Heart left ventricle (tissue), 16 donors: ENCODE data around the gene CPXM2. TPM values are rescaled to one million over a fixed set of nuclear protein-coding genes. Genes with fewer than 3 reads are reported as not detected.

ENCODE experiments used
- ATAC-seq, 4 donors: fragments of 200-7000 bp; cut with Tn5 transposase; one replicate each; pipeline ENCODE4 v1.9.1; 2020 to 2022; ENCODE audit warnings: moderate library complexity in 4 of 4, mild to moderate bottlenecking in 3 of 4, moderate number of reproducible peaks in 1 of 4
- DNase-seq, 5 donors: peaks; one replicate each; pipeline ENCODE4 v3.0.0-alpha.2; 2020
- H3K27ac ChIP-seq, 12 donors: fragments of 200-600 bp; sonication (generic) in 4 of 12; one replicate each; pipeline versions ENCODE4 v1.5.0 to v1.8.0; 2016 to 2022; ENCODE audit warnings: mild to moderate bottlenecking in 2 of 12
- H3K27me3 ChIP-seq, 9 donors: fragments of 200-600 bp; sonication (generic) in 2 of 9; one replicate each; pipeline versions ENCODE4 v1.5.1 to v1.8.0; 2016 to 2022; ENCODE audit warnings: mild to moderate bottlenecking in 3 of 9
- H3K36me3 ChIP-seq, 9 donors: fragments of 200-600 bp; sonication (generic) in 2 of 9; one replicate each; pipeline versions ENCODE4 v1.5.0 to v1.8.0; 2018 to 2022; ENCODE audit warnings: mild to moderate bottlenecking in 2 of 9
- H3K4me1 ChIP-seq, 12 donors: fragments of 200-600 bp; sonication (generic) in 4 of 12; one replicate each; pipeline versions ENCODE4 v1.5.0 to v1.8.0; 2016 to 2022; ENCODE audit warnings: mild to moderate bottlenecking in 3 of 12
- H3K4me3 ChIP-seq, 12 donors: fragments of 200-600 bp; sonication (generic) in 4 of 12; one replicate each; pipeline versions ENCODE4 v1.5.0 to v1.8.0; 2017 to 2022; ENCODE audit warnings: mild to moderate bottlenecking in 9 of 12, moderate library complexity in 4 of 12
- H3K9me3 ChIP-seq, 12 donors: fragments of 200-600 bp; sonication (generic) in 4 of 12; one replicate each; pipeline versions ENCODE4 v1.5.0 to v1.8.0; 2016 to 2022; ENCODE audit warnings: mild to moderate bottlenecking in 1 of 12
- CTCF ChIP-seq, 12 donors: fragments of 200-600 bp; sonication (generic) in 4 of 12; IDR thresholded peaks; one replicate each; pipeline versions ENCODE4 v1.5.0 to v1.8.0; 2018 to 2022; ENCODE audit warnings: antibody characterized with exemption in 12 of 12, mild to moderate bottlenecking in 5 of 12
- POLR2A ChIP-seq, 2 donors: fragments of 450-650 bp; IDR thresholded peaks; one replicate each; pipeline ENCODE4 v1.6.1; 2017; ENCODE audit warnings: antibody characterized with exemption in 2 of 2, mild to moderate bottlenecking in 2 of 2, moderate library complexity in 2 of 2
- WGBS, 4 donors: extraction: QIAGEN DNeasy Blood & Tissue Kit in 2 of 4; methylation state at CpG; one replicate each; pipeline versions ENCODE4 v1.1.5 to v1.1.7; 2013 to 2018; 5-methylcytosine and 5-hydroxymethylcytosine counted together
- intact Hi-C, 10 donors: fragments of 100-400 bp; cut with DNase I; formaldehyde crosslinking; loops; one replicate each; pipeline versions ENCODE4 v1.11.1 to v1.14.2; 2022
- polyA plus RNA-seq, 2 donors: library from polyadenylated mRNA; stranded (reverse); fragments of 200-250 nt; gene quantifications; one replicate each; pipeline ENCODE4 v1.2.3, GENCODE V29; 2013
- total RNA-seq, 9 donors: library from RNA; depleted of rRNA in 2 of 9; stranded (reverse); fragments of >200 nt in 2 of 9; fragmentation: NEBNext Ultra II Directional in 3 of 9; extraction: Animal tissue kit (Norgen Biotek cat#: 25700) in 3 of 9; gene quantifications; one replicate each; pipeline versions ENCODE4 v1.1.0 to v1.2.4, GENCODE V29; 2016 to 2023
- donor health status: ischemic (EF 13 %, LVEDD 7.1; RV severe dilation, severe dysfunction).
- donor health status: healthy with polysubstance abuse.
- donor health status: DM: no; HTN: yes; CAD: no.
- donor health status: DM: no; HTN: no; CAD: no.
- donor health status: ischemic (EF 25% LVEDD 6.9; RV normal size, moderate dysfunction).
- donor health status: ischemic (EF 25% LVEDD 5.7; RV mildly dilated, moderate dysfunction).
- donor health status: healthy.
- donor health status: DM: yes; HTN: yes; CAD: no.
- donor health status: ischemic (EF 35%, LVEDD 5.7; RV mildly dilated, moderate dysfunction).
- donor health status: nonischemic (EF 11% LVEDD 7.7; RV severe dilation, severe dysfunction).
- donor health status: DM: yes; HTN: yes; CAD: no.
- donor health status: PGD.
- donor health status: ischemic (EF 29% LVEDD 5.4; RV normal size, mild dysfunction).
- donor health status: nonischemic (EF 23%, LVEDD 6.1; RV moderate dilation, normal function).

The CPXM2 gene
- total and polyA plus RNA-seq, 11 donors = 1.1 to 23.2 (median 4.2) TPM

GRCh38 chr10:123726836-123727235, 164.8 kb downstream of the CPXM2 start:
- DNase-seq (no peak), ATAC-seq (no peak)
- intact Hi-C loops = no loop called here
- Histone ChIP-seq H3K4me3 (no peak overlapping the region), H3K4me1 (no peaks in the 10 kb centered on the region), H3K27ac (no peak overlapping the region), H3K9me3 (no peaks in the 10 kb centered on the region), H3K36me3 (no peaks in the 10 kb centered on the region), H3K27me3 (no peaks in the 10 kb centered on the region)
- TF ChIP-seq POLR2A (IDR thresholded peaks at IDR 0.05) (no peak), CTCF (IDR thresholded peaks at IDR 0.05) (no peak)
- 66 to 73% (median 69%) methylated on average over 2 of the region's 2 CpGs for WGBS, 4 donors

- no peaks in the 10 kb centered on the region for H3K36me3 ChIP-seq
- ATAC-seq (no peak), DNase-seq (no peak)
- no peak overlapping the region for H3K4me3 ChIP-seq
- no peak overlapping the region for H3K27ac ChIP-seq
- H3K4me1 ChIP-seq = no peaks in the 10 kb centered on the region
- H3K27me3 ChIP-seq = no peaks in the 10 kb centered on the region
- TF ChIP-seq CTCF (IDR thresholded peaks at IDR 0.05) = no peak
- no peak for TF ChIP-seq POLR2A (IDR thresholded peaks at IDR 0.05)
- no peaks in the 10 kb centered on the region for H3K9me3 ChIP-seq
- intact Hi-C loops = no loop called here
- 48 to 52% (median 51%) methylated on average over 3 of the region's 3 CpGs for WGBS, 4 donors
Measured at GRCh38 chr10:123726381-123726780, 165.2 kb downstream of the CPXM2 start.

- Histone ChIP-seq H3K36me3 (no peaks in the 10 kb centered on the region), H3K27ac (no peak overlapping the region), H3K4me1 (no peaks in the 10 kb centered on the region), H3K27me3 (no peaks in the 10 kb centered on the region), H3K9me3 (no peaks in the 10 kb centered on the region), H3K4me3 (no peak overlapping the region)
- DNase-seq (no peak), ATAC-seq (no peak)
- TF ChIP-seq POLR2A (IDR thresholded peaks at IDR 0.05) (no peak), CTCF (IDR thresholded peaks at IDR 0.05) (no peak)
- WGBS, 4 donors = 88 to 92% (median 90%) methylated on average over 12 of the region's 12 CpGs
- intact Hi-C loops = no loop called here
Measured at GRCh38 chr10:123724747-123725146, 166.9 kb downstream of the CPXM2 start.

GRCh38 chr10:123722351-123722750, 169.3 kb downstream of the CPXM2 start:
- H3K4me3 ChIP-seq = no peak overlapping the region
- ATAC-seq = no peak
- peaks cover 0 to 13% (median 0%) of the 10 kb centered on the region in 12 donors for H3K9me3 ChIP-seq
- H3K27me3 ChIP-seq = no peaks in the 10 kb centered on the region
- no peaks in the 10 kb centered on the region for H3K36me3 ChIP-seq
- WGBS, 4 donors = 85 to 91% (median 89%) methylated on average over 2 of the region's 2 CpGs
- no peaks in the 10 kb centered on the region for H3K4me1 ChIP-seq
- no peak for DNase-seq
- TF ChIP-seq POLR2A (IDR thresholded peaks at IDR 0.05) (no peak), CTCF (IDR thresholded peaks at IDR 0.05) (no peak)
- H3K27ac ChIP-seq = no peak overlapping the region
- intact Hi-C loops = no loop called here
